Activated naive CD4-positive, alpha-beta T cell treated with anti-CD3 and anti-CD28 coated beads for 36 hours (primary cell): ENCODE data around the gene ZNF468. TPM values are rescaled to one million over a fixed set of nuclear protein-coding genes. Genes with fewer than 3 reads are reported as not detected.
"Not testable (repeated sequence)": the region's sequence is repeated elsewhere in the genome, so short reads cannot be mapped to it uniquely, and the experiment has no call there.

Source experiments
- CTCF ChIA-PET: fragments of 350-600 bp; sonication (Branson Sonifier 250); formaldehyde crosslinking; loops from one replicate; lab custom pipeline; 2021; ENCODE audit warnings: antibody characterized with exemption; lab: Charles Lee
- DNase-seq: peaks from one replicate; pipeline ENCODE4 v3.0.0-alpha.2; 2020
- H3K27ac Mint-ChIP-seq: one replicate; pipeline ENCODE4 v1.8.0; 2021; ENCODE audit warnings: mild to moderate bottlenecking, mixed read lengths
- H3K27me3 Mint-ChIP-seq: one replicate; pipeline ENCODE4 v1.8.0; 2021; ENCODE audit warnings: low read depth, mixed read lengths
- H3K36me3 Mint-ChIP-seq: one replicate; pipeline ENCODE4 v1.8.0; 2021; ENCODE audit warnings: low read depth, mixed read lengths
- H3K4me1 Mint-ChIP-seq: one replicate; pipeline ENCODE4 v1.8.0; 2021; ENCODE audit warnings: low read depth, mixed read lengths
- H3K4me3 Mint-ChIP-seq: one replicate; pipeline ENCODE4 v1.8.0; 2021; ENCODE audit warnings: mild to moderate bottlenecking, moderate library complexity, mixed read lengths
- H3K9me3 Mint-ChIP-seq: one replicate; pipeline ENCODE4 v1.8.0; 2021; ENCODE audit warnings: mixed read lengths
- intact Hi-C: fragments of 100-400 bp; cut with micrococcal nuclease; formaldehyde crosslinking; loops from one replicate; pipeline ENCODE4 v1.15.1; 2023
- total RNA-seq, 2 experiments: library from RNA; stranded (reverse); gene quantifications; one replicate each; pipeline ENCODE4 v1.2.3, GENCODE V29; 2021

ZNF468 gene
- 1 to 10 TPM; 7.4 to 8.0 TPM for total RNA-seq

DNA sequence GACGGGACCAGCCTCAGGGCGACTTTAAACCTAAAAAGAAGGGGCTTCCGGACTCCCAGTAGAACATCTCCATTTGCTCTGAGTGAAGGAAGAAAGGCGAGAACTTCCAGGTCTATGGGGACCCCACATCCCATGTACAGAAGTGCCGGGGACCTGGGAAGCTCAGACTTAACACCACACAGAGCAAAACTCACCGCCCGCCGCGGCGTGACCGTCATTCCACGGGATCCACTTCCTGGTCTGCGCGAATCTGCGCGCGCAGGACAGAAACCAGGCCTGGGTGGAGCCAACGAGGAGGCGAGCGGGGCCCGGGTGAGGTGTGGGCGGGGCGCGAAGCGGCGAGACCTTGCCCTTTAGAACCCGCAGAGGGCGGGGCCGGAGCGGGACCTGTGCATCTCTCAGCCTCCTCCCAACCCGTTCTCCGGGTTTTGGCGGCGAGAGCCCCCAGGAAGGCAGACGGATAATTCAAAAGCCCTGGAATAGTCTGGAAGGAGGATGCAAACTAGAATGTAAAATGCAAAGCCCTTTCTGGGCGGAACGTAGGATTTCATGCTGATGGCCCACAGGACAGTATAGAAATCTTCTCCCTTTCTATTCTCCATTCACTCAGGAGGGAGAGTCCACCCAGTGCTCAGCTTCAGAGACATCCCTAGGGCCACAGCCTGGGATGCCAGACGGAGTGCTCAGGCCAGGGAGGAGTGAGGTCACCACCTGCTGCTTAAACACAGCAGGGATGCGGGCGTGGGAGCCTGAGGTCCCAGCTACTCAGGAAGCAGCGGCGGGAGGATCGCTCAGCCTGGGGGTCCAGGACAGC is at the start of gene ZNF468:
Gene ZNF468, minus strand, starts transcription at position 242 of the 814 bp plus-strand sequence. CDS start 3,347 bp downstream, outside the sequence.
- intact Hi-C loops, H3K9me3 Mint-ChIP-seq, H3K27me3 Mint-ChIP-seq, CTCF ChIA-PET: not testable (repeated sequence)
- peaks cover 18% of the 10 kb centered on the region for H3K4me1 Mint-ChIP-seq
- peak within 1 kb of the TSS; percentile 79 for H3K27ac Mint-ChIP-seq
- peak; percentile 76 for DNase-seq
- peak within 1 kb of the TSS; percentile 91 for H3K4me3 Mint-ChIP-seq
- H3K36me3 Mint-ChIP-seq: peaks cover 35% of the 10 kb centered on the region

DNA sequence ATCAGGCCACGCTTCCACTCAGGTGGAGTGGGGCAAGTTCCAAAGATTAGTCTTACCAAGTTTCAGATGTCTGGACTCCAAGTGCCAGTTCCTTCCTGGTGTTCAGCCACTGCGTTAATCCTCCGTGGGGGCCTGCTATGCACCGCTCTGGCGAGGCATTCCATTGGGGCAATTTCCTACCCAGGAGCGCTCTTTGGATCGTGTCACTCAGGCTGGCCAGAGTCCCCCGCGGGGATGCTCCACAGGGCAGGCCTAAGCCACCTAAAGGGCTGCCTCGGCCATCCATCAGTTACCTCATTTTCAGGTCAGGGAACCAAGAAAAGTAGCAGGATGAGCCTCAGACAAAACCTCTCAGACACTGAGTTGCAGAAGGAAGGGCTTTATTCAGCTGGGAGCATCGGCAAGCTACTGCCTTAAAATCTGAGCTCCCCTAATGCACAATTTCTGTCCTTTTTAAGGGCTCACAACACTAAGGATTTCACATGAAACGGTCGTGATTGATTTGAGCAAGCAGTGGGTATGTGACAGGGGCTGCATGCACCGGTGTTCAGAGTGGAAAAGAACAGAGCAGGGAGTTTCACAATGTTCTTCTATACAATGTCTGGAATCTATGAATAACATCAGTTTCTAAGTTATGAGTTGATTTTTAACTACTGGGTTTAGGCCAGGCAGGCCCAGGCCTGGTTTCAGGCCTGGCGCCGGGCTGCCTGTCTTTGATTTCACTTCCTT is 46.8 kb upstream of the ZNF468 start:
- H3K4me1 Mint-ChIP-seq, H3K27ac Mint-ChIP-seq, intact Hi-C loops, H3K27me3 Mint-ChIP-seq, DNase-seq, H3K4me3 Mint-ChIP-seq, CTCF ChIA-PET: not testable (repeated sequence)
- H3K36me3 Mint-ChIP-seq: peaks cover 39% of the 10 kb centered on the region
- H3K9me3 Mint-ChIP-seq: peaks cover 33% of the 10 kb centered on the region

DNA sequence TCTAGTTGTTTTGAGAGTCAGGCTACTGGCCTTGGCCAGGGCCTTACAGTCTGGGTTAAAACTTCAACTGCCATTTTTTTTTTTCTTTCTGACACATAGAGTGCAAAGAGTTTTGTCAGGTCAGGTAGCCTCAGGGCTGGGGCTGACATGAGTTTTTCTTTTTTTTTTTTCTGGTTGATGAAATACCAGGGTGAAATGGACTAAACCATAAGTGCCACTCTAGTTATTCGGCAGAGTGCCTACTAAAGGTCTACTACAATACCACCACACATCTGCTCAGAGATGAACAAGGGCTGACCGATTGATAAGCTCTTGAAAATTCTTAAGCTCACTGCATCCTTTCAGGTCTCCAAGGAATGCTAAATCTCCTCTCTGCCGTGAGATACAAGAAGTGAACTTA is 44.4 kb upstream of the ZNF468 start:
- DNase-seq: no peak
- no peak overlapping the region for H3K27ac Mint-ChIP-seq
- intact Hi-C loops: no loop called here
- H3K9me3 Mint-ChIP-seq: peaks cover 23% of the 10 kb centered on the region
- no peak overlapping the region for H3K4me3 Mint-ChIP-seq
- H3K27me3 Mint-ChIP-seq: no peaks in the 10 kb centered on the region
- H3K36me3 Mint-ChIP-seq: peaks cover 25% of the 10 kb centered on the region
- CTCF ChIA-PET: no interaction called here
- H3K4me1 Mint-ChIP-seq: peaks cover 3% of the 10 kb centered on the region

DNA sequence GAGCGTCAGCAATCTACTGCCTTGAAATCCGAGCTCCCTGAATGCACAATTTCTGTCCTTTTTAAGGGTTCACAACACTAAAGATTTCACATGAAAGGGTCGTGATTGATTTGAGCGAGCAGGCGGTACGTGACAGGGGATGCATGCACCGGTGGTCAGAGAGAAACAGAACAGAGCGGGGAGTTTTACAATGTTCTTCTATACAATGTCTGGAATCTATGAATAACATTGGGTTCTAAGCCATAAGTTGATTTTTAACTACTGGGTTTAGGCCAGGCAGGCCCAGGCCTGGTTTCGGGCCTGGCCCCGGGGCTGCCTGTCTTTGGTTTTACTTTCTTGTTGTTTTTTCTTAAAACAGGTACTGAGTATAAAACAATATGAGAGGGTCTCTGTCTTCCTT is 41.2 kb upstream of the ZNF468 start:
- H3K27ac Mint-ChIP-seq, DNase-seq, H3K27me3 Mint-ChIP-seq, H3K9me3 Mint-ChIP-seq, H3K4me3 Mint-ChIP-seq, CTCF ChIA-PET, H3K4me1 Mint-ChIP-seq, intact Hi-C loops: not testable (repeated sequence)
- H3K36me3 Mint-ChIP-seq: peaks cover 20% of the 10 kb centered on the region

DNA sequence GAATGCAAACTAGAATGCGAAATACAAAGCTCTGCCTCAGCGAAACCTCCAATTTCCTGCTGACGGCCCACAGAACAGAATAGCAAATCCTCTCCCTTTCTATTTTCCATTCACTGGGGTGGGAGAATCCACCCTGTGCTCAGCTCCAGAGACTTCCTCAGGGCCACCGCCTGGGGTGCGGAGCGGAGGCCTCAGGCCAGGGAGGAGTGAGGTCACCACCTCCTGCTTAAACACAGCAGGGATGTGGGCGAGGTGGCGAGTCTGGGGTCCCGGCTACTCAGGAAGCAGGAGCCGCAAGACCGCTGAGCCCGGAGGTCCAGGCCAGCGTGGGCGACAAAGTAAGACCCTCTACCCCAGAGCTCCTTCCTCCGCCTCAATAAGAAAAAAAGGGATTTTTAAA is 40.7 kb upstream of the ZNF468 start:
- intact Hi-C loops: no loop called here

DNA sequence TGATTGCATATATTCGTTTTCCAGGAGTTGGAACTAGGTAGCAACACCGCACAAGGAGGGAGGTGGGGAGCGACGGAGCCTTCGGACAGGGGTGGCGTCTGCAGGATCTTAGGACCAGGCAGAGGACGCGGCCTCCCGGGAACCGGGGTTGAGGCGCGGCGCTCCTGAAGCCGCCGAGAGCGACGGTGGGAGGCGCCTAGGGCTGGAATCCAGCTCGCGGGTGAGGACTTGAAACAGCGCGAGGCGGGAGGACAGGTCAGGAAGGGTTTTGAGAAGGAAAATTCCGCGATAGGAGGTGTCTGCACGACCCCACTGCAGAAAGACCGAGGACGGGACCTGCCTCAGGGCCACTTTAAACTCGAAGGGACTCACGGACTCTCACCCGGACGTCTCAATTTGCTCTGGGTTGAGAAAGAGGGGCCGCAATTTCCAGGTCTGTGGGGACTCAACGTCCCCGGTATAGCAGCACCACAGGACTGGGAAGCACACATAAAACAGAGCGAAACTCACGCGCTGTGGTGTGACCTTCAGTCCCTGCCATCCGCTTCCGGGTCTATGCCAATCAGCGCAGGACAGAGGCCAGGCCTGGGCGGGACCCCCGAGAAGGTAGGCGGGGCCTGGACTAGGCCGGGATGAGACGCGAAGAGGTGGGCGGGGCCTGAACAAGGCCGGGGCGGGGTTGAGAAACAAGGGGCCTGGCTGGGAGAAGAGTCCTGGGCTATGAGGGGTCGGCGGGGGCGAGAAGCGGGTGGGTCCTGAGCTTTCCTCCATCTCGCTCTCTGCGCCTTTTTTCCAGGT is 39.9 kb upstream of the ZNF468 start, which contains the start of gene ZNF320:
Gene ZNF320, minus strand, starts transcription at position 498 of the 798 bp plus-strand sequence. CDS start 7,380 bp downstream, outside the sequence.
- H3K27ac Mint-ChIP-seq: peak within 1 kb of the TSS; percentile 89
- H3K4me1 Mint-ChIP-seq: peaks cover 7% of the 10 kb centered on the region
- CTCF ChIA-PET: no interaction called here
- DNase-seq: peak; percentile 95
- intact Hi-C loops: loop anchor here (1.0 to 2.0 kb wide), 4 partner anchors 25 to 77 kb away; partner anchors contain the start of genes ZNF28, ZNF816 and ZNF888
- H3K9me3 Mint-ChIP-seq: peaks cover 13% of the 10 kb centered on the region
- peaks cover 30% of the 10 kb centered on the region for H3K36me3 Mint-ChIP-seq
- H3K27me3 Mint-ChIP-seq: no peaks in the 10 kb centered on the region
- peak within 1 kb of the TSS; percentile 84 for H3K4me3 Mint-ChIP-seq

More for the DNA sequence above, 40.7 kb upstream of the ZNF468 start:
- H3K36me3 Mint-ChIP-seq: peaks cover 23% of the 10 kb centered on the region
- DNase-seq: no peak
- H3K4me3 Mint-ChIP-seq: peak overlapping the region; percentile 84
- H3K9me3 Mint-ChIP-seq: peaks cover 10% of the 10 kb centered on the region
- CTCF ChIA-PET: no interaction called here
- H3K27ac Mint-ChIP-seq: peak overlapping the region; percentile 89
- H3K27me3 Mint-ChIP-seq: no peaks in the 10 kb centered on the region
- peaks cover 7% of the 10 kb centered on the region for H3K4me1 Mint-ChIP-seq

DNA sequence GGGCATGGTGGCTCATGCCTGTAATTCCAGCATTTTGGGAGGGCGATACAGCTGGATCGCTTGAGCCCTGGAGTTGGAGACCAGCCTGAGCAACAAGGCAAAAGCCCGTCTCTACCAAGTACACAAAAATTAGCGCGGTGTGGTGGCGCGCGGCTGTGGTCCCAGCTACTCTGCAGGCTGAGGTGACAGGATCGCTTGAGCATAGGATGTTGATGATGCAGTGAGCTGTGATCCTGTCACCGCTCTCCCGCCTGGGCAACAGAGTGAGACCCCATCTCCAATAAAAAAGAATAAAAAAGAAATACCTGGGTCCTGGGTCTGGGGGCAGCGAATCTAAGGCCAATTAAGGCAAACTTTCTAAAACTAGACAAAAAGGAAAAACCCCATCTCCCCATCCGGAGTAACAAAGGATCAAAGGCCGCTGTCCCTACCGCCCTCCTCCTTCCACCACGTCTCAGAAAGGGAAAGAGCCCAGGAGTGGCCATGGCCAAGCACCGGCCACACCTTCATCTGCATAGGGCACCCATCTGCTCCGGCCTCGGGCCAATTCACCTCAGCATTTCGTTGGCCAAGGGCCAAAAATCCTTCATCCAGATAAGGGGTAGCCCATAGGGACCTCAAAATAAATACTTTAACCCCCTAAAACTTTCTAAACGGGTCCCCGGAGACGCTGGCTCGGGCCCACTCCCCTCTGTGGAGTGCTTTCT is 39.2 kb upstream of the ZNF468 start:
- CTCF ChIA-PET: no interaction called here
- peaks cover 7% of the 10 kb centered on the region for H3K4me1 Mint-ChIP-seq
- DNase-seq: peak; percentile 10

DNA sequence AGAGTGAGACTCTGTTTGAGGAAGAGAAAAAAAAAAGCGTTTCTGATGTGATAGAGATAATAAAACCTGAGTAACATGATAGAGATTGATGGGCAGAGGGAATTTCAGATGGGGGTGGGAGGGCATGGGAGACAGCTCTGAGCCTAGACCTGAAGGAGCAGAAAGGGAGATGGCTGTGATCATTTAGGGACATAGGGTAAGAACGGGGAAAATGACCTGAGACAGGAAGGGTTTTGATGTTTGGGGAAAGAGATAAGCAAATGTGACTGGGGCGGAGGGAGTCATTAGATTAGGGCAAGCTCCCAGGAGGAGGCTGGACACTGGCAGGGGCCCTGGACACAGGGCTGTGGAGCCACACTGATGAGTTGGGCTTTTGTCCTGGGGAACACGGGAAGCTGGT is 33.9 kb upstream of the ZNF468 start:
- Mint-ChIP-seq H3K9me3 (peaks cover 15% of the 10 kb centered on the region), H3K4me1 (no peaks in the 10 kb centered on the region), H3K36me3 (peaks cover 78% of the 10 kb centered on the region), H3K4me3 (no peak overlapping the region), H3K27me3 (no peaks in the 10 kb centered on the region), H3K27ac (no peak overlapping the region)
- DNase-seq: no peak
- intact Hi-C loops: no loop called here
- CTCF ChIA-PET: no interaction called here

More for the DNA sequence above, 39.2 kb upstream of the ZNF468 start:
- peak overlapping the region; percentile 84 for H3K4me3 Mint-ChIP-seq
- peaks cover 13% of the 10 kb centered on the region for H3K9me3 Mint-ChIP-seq
- intact Hi-C loops: loop anchor here (1.0 to 2.0 kb wide), 4 partner anchors 26 to 76 kb away; partner anchors contain the start of genes ZNF28, ZNF816 and ZNF888
- peak overlapping the region; percentile 89 for H3K27ac Mint-ChIP-seq
- H3K36me3 Mint-ChIP-seq: peaks cover 34% of the 10 kb centered on the region
- H3K27me3 Mint-ChIP-seq: no peaks in the 10 kb centered on the region

DNA sequence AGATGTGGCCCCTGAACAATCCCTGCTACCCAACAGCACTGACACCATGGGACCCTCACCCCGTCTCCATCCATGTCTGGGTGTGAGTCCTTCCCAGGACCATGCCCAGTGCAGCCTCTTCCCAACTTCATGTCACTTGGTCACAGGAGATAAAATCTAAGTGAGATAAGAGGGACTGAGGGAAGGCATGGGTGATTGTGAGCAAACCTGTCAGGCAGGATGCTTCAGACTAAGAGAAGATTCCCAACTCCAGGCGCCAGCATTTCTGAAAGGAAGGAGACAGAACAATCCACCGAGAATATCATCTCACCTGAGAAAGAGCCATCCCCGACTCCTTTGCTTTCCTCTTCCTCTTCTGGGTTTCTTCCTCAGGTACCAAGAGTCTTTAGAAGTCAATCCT is 32.5 kb upstream of the ZNF468 start:
- Mint-ChIP-seq H3K4me3 (no peak overlapping the region), H3K9me3 (peaks cover 17% of the 10 kb centered on the region), H3K36me3 (peaks cover 81% of the 10 kb centered on the region), H3K4me1 (no peaks in the 10 kb centered on the region), H3K27ac (no peak overlapping the region), H3K27me3 (no peaks in the 10 kb centered on the region)
- no peak for DNase-seq
- intact Hi-C loops: no loop called here
- CTCF ChIA-PET: no interaction called here

DNA sequence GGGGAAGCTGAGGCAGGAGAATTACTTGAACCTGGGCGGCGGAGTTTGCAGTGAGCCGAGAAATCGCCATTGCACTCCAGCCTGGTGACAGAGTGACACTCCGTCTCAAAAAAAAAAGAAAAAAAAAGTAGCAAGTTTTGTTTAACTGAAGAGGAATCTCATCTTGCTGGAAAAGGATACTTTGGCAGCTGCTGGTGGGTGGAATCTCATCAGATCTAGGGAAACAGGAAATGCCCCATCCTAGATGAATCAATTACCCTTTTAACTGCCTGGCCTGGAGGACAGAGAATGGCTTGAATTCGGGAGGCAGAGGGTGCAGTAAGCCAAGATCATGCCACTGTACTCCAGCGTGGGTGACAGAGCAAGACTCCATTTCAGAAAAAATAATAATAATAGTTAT is 31.7 kb upstream of the ZNF468 start:
- Mint-ChIP-seq H3K27ac (no peak overlapping the region), H3K36me3 (peaks cover 82% of the 10 kb centered on the region), H3K4me3 (no peak overlapping the region), H3K9me3 (peaks cover 19% of the 10 kb centered on the region), H3K27me3 (no peaks in the 10 kb centered on the region), H3K4me1 (no peaks in the 10 kb centered on the region)
- CTCF ChIA-PET: no interaction called here
- DNase-seq: no peak
- intact Hi-C loops: no loop called here

DNA sequence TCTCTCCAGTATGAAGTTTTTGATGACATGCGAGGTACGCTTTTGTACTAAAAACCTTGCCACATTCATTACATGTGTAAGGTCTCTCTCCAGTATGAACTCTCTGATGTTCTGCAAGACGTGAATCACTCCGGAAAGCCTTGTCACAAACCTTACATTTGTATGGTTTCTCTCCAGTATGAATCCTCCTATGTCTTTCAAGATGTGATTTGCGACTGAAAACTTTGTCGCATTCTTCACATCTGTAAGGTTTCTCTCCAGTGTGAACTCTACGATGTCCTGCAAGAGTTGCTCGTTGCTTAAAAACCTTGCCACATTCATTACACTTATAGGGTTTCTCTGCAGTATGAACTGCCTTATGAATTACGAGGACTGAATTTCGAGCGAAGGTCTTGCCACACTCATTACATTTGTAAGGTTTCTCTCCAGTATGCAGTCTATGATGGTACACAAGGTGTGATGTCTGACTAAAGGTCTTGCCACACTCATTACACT is 23.5 kb upstream of the ZNF468 start:
- peaks cover 63% of the 10 kb centered on the region for H3K9me3 Mint-ChIP-seq
- peaks cover 80% of the 10 kb centered on the region for H3K36me3 Mint-ChIP-seq
- intact Hi-C loops: no loop called here
- no peaks in the 10 kb centered on the region for H3K27me3 Mint-ChIP-seq
- no peak overlapping the region for H3K27ac Mint-ChIP-seq
- no peak for DNase-seq
- CTCF ChIA-PET: no interaction called here
- H3K4me1 Mint-ChIP-seq: no peaks in the 10 kb centered on the region
- no peak overlapping the region for H3K4me3 Mint-ChIP-seq
